SK-N-SH (cell line): ENCODE data around the gene ALDOB. TPM values are rescaled to one million over a fixed set of nuclear protein-coding genes. Genes with fewer than 3 reads are reported as not detected.

Source experiments
- CTCF ChIA-PET: fragments of 300-600, 350-600 bp; formaldehyde crosslinking; extraction: SDS; loops from one replicate; lab custom pipeline; 2021; lab: Yijun Ruan, JAX
- POLR2A ChIA-PET: fragments of 350-600 bp; sonication (Branson Sonifier 250); formaldehyde crosslinking; extraction: SDS; loops from one replicate; lab custom pipeline; 2020; ENCODE audit warnings: antibody characterized with exemption, inconsistent platforms; lab: Yijun Ruan, JAX
- DNase-seq: peaks from one replicate; pipeline ENCODE4 v3.0.0; 2012
- H2AFZ ChIP-seq: fragments of 200-600 bp; sonication (generic); 2 replicates; pipeline ENCODE4 v1.8.1; 2016; ENCODE audit warnings: antibody characterized with exemption, mild to moderate bottlenecking, low read depth
- H3F3A ChIP-seq: fragments of 200-600 bp; sonication (generic); replicated peaks from 2 replicates; pipeline ENCODE3; 2016; ENCODE audit warnings: antibody characterized with exemption, mild to moderate bottlenecking; ENCODE audit not compliant: insufficient read depth
- H3K27ac ChIP-seq, 2 experiments: fragments of 200-500 bp in 1 of 2; fragments of 200-600 bp in 1 of 2; sonication (Bioruptor generic) in 1 of 2; sonication (generic), shearing (Covaris generic) in 1 of 2; 2 replicates each; pipeline versions ENCODE4 v1.5.1 to v1.6.1; 2014 to 2016; ENCODE audit warnings: low read depth in 2 of 2, inconsistent platforms in 1 of 2, low read length in 1 of 2, mild to moderate bottlenecking in 1 of 2, mixed read lengths in 1 of 2
- H3K27me3 ChIP-seq: fragments of 200-600 bp; sonication (generic), shearing (Covaris generic); 2 replicates; pipeline ENCODE4 v1.6.1; 2016; ENCODE audit warnings: mixed run types; ENCODE audit not compliant: insufficient read depth
- H3K36me3 ChIP-seq, 2 experiments: fragments of 200-500 bp in 1 of 2; fragments of 200-600 bp in 1 of 2; sonication (Bioruptor generic) in 1 of 2; sonication (generic) in 1 of 2; replicated peaks in 1 of 2; 2 replicates each; pipeline versions ENCODE3 to v1.5.1; 2014 to 2016; ENCODE audit warnings: low read length in 1 of 2, mild to moderate bottlenecking in 1 of 2; ENCODE audit not compliant: insufficient read depth in 2 of 2, control insufficient read depth in 1 of 2
- H3K4me1 ChIP-seq, 2 experiments: fragments of 200-500 bp in 1 of 2; fragments of 200-600 bp in 1 of 2; sonication (Bioruptor generic) in 1 of 2; sonication (generic), shearing (Covaris generic) in 1 of 2; 2 replicates each; pipeline versions ENCODE4 v1.5.1 to v1.6.1; 2014 to 2016; ENCODE audit warnings: low read depth in 1 of 2, low read length in 1 of 2, mixed run types in 1 of 2; ENCODE audit not compliant: insufficient read depth in 2 of 2, control insufficient read depth in 1 of 2
- H3K4me2 ChIP-seq: fragments of 200-600 bp; sonication (generic), shearing (Covaris generic); 2 replicates; pipeline ENCODE4 v1.6.1; 2017; ENCODE audit warnings: mixed run types
- H3K4me3 ChIP-seq, 2 experiments: fragments of 200-500 bp in 1 of 2; fragments of 200-600 bp in 1 of 2; sonication (Bioruptor generic) in 1 of 2; sonication (generic), shearing (Covaris generic) in 1 of 2; 2 replicates each; pipeline versions ENCODE4 v1.5.1 to v1.8.1; 2014 to 2016; ENCODE audit warnings: low read depth in 2 of 2, inconsistent platforms in 1 of 2, low read length in 1 of 2, mild to moderate bottlenecking in 1 of 2, mixed read lengths in 1 of 2, moderate library complexity in 1 of 2
- H3K79me2 ChIP-seq: fragments of 200-600 bp; sonication (generic); 2 replicates; pipeline ENCODE4 v1.8.1; 2017; ENCODE audit warnings: mild to moderate bottlenecking; ENCODE audit not compliant: insufficient read depth
- H3K9ac ChIP-seq: fragments of 200-600 bp; sonication (generic); 2 replicates; pipeline ENCODE4 v1.6.1; 2017; ENCODE audit warnings: mixed run types
- H3K9me2 ChIP-seq: fragments of 200-600 bp; sonication (generic); 2 replicates; pipeline ENCODE4 v1.6.1; 2017; ENCODE audit warnings: mixed run types
- H3K9me3 ChIP-seq: fragments of 200-600 bp; sonication (generic); 2 replicates; pipeline ENCODE4 v1.6.1; 2017; ENCODE audit warnings: mixed run types, mild to moderate bottlenecking, moderate library complexity
- H4K20me1 ChIP-seq: fragments of 200-600 bp; sonication (generic); 2 replicates; pipeline ENCODE4 v1.6.1; 2017; ENCODE audit warnings: mild to moderate bottlenecking, mixed run types; ENCODE audit not compliant: insufficient read depth
- CHD2 ChIP-seq: fragments of 150-350 bp; IDR thresholded peaks from 2 replicates; pipeline ENCODE4 v1.6.1; 2018; ENCODE audit warnings: low read length; ENCODE audit not compliant: partially characterized antibody
- ELF1 ChIP-seq: IDR thresholded peaks from 2 replicates; pipeline ENCODE4 v1.4.0; 2012
- FOSL2 ChIP-seq: IDR thresholded peaks from 2 replicates; pipeline ENCODE4 v1.4.0; 2012; ENCODE audit warnings: low read depth, mild to moderate bottlenecking, moderate library complexity, borderline replicate concordance
- GABPA ChIP-seq: IDR thresholded peaks from 2 replicates; pipeline ENCODE4 v1.4.0; 2012; ENCODE audit warnings: low read depth, mild to moderate bottlenecking
- MEF2A ChIP-seq: IDR thresholded peaks from 2 replicates; pipeline ENCODE4 v1.4.0; 2012; ENCODE audit warnings: low read depth, borderline replicate concordance
- MXI1 ChIP-seq: IDR thresholded peaks from 2 replicates; pipeline ENCODE4 v1.6.1; 2012; ENCODE audit warnings: mild to moderate bottlenecking, low read depth, low read length, improper control_type of control experiment
- NFIC ChIP-seq: IDR thresholded peaks from 2 replicates; pipeline ENCODE4 v1.4.0; 2012; ENCODE audit warnings: borderline replicate concordance
- NRF1 ChIP-seq: IDR thresholded peaks from 2 replicates; pipeline ENCODE4 v1.6.1; 2012; ENCODE audit warnings: low read depth, mild to moderate bottlenecking, low read length
- RAD21 ChIP-seq: IDR thresholded peaks from 2 replicates; pipeline ENCODE4 v1.6.1; 2012; ENCODE audit warnings: mild to moderate bottlenecking, low read length
- RCOR1 ChIP-seq: fragments of 150-350 bp; IDR thresholded peaks from 2 replicates; pipeline ENCODE4 v1.6.1; 2017; ENCODE audit warnings: antibody characterized with exemption, low read length
- RXRA ChIP-seq: IDR thresholded peaks from 2 replicates; pipeline ENCODE4 v1.4.0; 2012; ENCODE audit warnings: low read depth, mild to moderate bottlenecking, borderline replicate concordance
- SIN3A ChIP-seq: IDR thresholded peaks from 2 replicates; pipeline ENCODE4 v1.6.1; 2012; ENCODE audit warnings: low read depth, mild to moderate bottlenecking, low read length, moderate library complexity, borderline replicate concordance
- SMC3 ChIP-seq: IDR thresholded peaks from 2 replicates; pipeline ENCODE4 v1.6.1; 2012; ENCODE audit warnings: low read depth, low read length, improper control_type of control experiment
- TAF1 ChIP-seq: IDR thresholded peaks from 2 replicates; pipeline ENCODE4 v1.6.1; 2012; ENCODE audit warnings: low read depth, mild to moderate bottlenecking, low read length, moderate library complexity, borderline replicate concordance
- polyA plus RNA-seq, 3 experiments: library from polyadenylated mRNA; depleted of rRNA; stranded (reverse); fragments of >200 nt; gene quantifications; 2 replicates each; pipeline ENCODE4 v1.2.3, GENCODE V29; 2012
- TF ChIP-seq, protein P1 (sequence below): IDR thresholded peaks from 2 replicates; pipeline ENCODE4 v1.4.0; 2012; ENCODE audit warnings: low read depth, borderline replicate concordance
- TF ChIP-seq, protein P2 (sequence below): IDR thresholded peaks from 2 replicates; pipeline ENCODE4 v1.4.0; 2012; ENCODE audit warnings: low read depth
- TF ChIP-seq, protein P3 (sequence below): fragments of 200-600 bp; sonication (generic); IDR thresholded peaks from 2 replicates; pipeline ENCODE4 v1.6.1; 2017; ENCODE audit warnings: antibody characterized with exemption, mild to moderate bottlenecking, moderate library complexity
- TF ChIP-seq, protein P4 (sequence below): fragments of 150-350 bp; IDR thresholded peaks from 2 replicates; pipeline ENCODE4 v1.6.1; 2017; ENCODE audit warnings: antibody characterized with exemption, low read length, low read depth, borderline replicate concordance
- TF ChIP-seq, protein P5 (sequence below): IDR thresholded peaks from 2 replicates; pipeline ENCODE4 v1.6.1; 2012; ENCODE audit warnings: mild to moderate bottlenecking, low read depth, low read length, moderate library complexity

Gene ALDOB
- polyA plus RNA-seq, 1 of the 3 experiments (the other 2 are of a cell fraction), result not detected

DNA sequence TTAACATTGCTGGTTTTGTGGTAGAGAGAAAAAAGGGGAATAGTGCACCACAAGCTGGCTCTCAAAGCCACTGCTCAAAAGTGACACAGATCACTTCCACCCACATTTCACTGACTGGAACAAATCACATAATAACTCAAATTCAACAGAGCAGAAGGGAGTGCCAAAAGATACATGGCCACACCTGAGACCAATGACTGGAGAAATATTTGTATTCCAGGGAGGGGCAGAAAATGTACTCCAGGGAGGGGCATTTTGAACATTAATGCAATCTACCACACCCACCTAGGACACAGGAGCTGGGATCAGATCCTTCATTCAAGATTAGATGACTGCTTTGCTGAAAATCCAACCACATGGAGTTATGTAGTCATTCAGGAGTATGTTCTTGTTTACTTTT lies 44.8 kb upstream of the ALDOB start:
- no peak overlapping the region for H3K4me2 ChIP-seq
- H3K4me1 ChIP-seq, result no peaks in the 10 kb centered on the region; a peak in 1 of 4 replicates
- H2AFZ ChIP-seq, result no peak overlapping the region
- ChIA-PET CTCF (interaction anchor here (4.0 to 10.8 kb wide), 2 partner anchors 21 to 31 kb away, joined by 19 to 135 read pairs; no protein-coding TSS in a partner anchor), POLR2A (no interaction called here)
- TF ChIP-seq MEF2A (no peak), TAF1 (no peak), SIN3A (no peak), RAD21 (no peak), NRF1 (no peak), NFIC (no peak), MXI1 (no peak), SMC3 (no peak), ELF1 (no peak), FOSL2 (no peak), RCOR1 (no peak), CHD2 (no peak), GABPA (no peak), RXRA (no peak)
- TF ChIP-seq, protein P1, sequence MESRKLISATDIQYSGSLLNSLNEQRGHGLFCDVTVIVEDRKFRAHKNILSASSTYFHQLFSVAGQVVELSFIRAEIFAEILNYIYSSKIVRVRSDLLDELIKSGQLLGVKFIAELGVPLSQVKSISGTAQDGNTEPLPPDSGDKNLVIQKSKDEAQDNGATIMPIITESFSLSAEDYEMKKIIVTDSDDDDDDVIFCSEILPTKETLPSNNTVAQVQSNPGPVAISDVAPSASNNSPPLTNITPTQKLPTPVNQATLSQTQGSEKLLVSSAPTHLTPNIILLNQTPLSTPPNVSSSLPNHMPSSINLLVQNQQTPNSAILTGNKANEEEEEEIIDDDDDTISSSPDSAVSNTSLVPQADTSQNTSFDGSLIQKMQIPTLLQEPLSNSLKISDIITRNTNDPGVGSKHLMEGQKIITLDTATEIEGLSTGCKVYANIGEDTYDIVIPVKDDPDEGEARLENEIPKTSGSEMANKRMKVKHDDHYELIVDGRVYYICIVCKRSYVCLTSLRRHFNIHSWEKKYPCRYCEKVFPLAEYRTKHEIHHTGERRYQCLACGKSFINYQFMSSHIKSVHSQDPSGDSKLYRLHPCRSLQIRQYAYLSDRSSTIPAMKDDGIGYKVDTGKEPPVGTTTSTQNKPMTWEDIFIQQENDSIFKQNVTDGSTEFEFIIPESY, result no peak
- TF ChIP-seq, protein P2, sequence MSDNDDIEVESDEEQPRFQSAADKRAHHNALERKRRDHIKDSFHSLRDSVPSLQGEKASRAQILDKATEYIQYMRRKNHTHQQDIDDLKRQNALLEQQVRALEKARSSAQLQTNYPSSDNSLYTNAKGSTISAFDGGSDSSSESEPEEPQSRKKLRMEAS, result no peak
- TF ChIP-seq, protein P3, sequence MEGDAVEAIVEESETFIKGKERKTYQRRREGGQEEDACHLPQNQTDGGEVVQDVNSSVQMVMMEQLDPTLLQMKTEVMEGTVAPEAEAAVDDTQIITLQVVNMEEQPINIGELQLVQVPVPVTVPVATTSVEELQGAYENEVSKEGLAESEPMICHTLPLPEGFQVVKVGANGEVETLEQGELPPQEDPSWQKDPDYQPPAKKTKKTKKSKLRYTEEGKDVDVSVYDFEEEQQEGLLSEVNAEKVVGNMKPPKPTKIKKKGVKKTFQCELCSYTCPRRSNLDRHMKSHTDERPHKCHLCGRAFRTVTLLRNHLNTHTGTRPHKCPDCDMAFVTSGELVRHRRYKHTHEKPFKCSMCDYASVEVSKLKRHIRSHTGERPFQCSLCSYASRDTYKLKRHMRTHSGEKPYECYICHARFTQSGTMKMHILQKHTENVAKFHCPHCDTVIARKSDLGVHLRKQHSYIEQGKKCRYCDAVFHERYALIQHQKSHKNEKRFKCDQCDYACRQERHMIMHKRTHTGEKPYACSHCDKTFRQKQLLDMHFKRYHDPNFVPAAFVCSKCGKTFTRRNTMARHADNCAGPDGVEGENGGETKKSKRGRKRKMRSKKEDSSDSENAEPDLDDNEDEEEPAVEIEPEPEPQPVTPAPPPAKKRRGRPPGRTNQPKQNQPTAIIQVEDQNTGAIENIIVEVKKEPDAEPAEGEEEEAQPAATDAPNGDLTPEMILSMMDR, result no peak
- TF ChIP-seq, protein P4, sequence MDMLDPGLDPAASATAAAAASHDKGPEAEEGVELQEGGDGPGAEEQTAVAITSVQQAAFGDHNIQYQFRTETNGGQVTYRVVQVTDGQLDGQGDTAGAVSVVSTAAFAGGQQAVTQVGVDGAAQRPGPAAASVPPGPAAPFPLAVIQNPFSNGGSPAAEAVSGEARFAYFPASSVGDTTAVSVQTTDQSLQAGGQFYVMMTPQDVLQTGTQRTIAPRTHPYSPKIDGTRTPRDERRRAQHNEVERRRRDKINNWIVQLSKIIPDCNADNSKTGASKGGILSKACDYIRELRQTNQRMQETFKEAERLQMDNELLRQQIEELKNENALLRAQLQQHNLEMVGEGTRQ, result no peak
- TF ChIP-seq, protein P5, sequence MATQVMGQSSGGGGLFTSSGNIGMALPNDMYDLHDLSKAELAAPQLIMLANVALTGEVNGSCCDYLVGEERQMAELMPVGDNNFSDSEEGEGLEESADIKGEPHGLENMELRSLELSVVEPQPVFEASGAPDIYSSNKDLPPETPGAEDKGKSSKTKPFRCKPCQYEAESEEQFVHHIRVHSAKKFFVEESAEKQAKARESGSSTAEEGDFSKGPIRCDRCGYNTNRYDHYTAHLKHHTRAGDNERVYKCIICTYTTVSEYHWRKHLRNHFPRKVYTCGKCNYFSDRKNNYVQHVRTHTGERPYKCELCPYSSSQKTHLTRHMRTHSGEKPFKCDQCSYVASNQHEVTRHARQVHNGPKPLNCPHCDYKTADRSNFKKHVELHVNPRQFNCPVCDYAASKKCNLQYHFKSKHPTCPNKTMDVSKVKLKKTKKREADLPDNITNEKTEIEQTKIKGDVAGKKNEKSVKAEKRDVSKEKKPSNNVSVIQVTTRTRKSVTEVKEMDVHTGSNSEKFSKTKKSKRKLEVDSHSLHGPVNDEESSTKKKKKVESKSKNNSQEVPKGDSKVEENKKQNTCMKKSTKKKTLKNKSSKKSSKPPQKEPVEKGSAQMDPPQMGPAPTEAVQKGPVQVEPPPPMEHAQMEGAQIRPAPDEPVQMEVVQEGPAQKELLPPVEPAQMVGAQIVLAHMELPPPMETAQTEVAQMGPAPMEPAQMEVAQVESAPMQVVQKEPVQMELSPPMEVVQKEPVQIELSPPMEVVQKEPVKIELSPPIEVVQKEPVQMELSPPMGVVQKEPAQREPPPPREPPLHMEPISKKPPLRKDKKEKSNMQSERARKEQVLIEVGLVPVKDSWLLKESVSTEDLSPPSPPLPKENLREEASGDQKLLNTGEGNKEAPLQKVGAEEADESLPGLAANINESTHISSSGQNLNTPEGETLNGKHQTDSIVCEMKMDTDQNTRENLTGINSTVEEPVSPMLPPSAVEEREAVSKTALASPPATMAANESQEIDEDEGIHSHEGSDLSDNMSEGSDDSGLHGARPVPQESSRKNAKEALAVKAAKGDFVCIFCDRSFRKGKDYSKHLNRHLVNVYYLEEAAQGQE, result no peak
- DNase-seq, result no peak
- H3K9ac ChIP-seq, result no peak overlapping the region
- H3K27ac ChIP-seq, result no peak overlapping the region
- peaks cover 3 to 12% of the 10 kb centered on the region in 2 experiments for H3K36me3 ChIP-seq
- H3K27me3 ChIP-seq, result no peaks in the 10 kb centered on the region
- H3K9me2 ChIP-seq, result no peaks in the 10 kb centered on the region
- H3F3A ChIP-seq, result peaks cover 3% of the 10 kb centered on the region
- H4K20me1 ChIP-seq, result no peaks in the 10 kb centered on the region
- no peaks in the 10 kb centered on the region for H3K9me3 ChIP-seq
- no peaks in the 10 kb centered on the region for H3K79me2 ChIP-seq
- H3K4me3 ChIP-seq, result no peak overlapping the region
